Right lobe of liver (tissue), 4 donors: ENCODE data around the gene TBX2.

Source experiments
- POLR2A ChIP-seq: fragments of 450-650 bp; IDR thresholded peaks from one replicate; pipeline ENCODE4 v1.6.1; 2017; ENCODE audit warnings: antibody characterized with exemption, mild to moderate bottlenecking
- TF ChIP-seq, protein P1 (sequence below), 4 donors: fragments of 200-600 bp in 3 of 4; fragments of 450-650 bp in 1 of 4; IDR thresholded peaks; one replicate each; pipeline versions ENCODE4 v1.5.1 to v1.8.0; 2016 to 2022; ENCODE audit warnings: antibody characterized with exemption in 4 of 4, mild to moderate bottlenecking in 2 of 4
- donor health status: DM: no; HTN: no; CAD: no.
- donor health status: DM: no; HTN: no; CAD: no.
- donor health status: DM: no; HTN: yes; CAD: no.

GRCh38 chr17:61362852-61363600, 36.6 kb upstream of the TBX2 start:
- TF ChIP-seq POLR2A = no peak
- TF ChIP-seq, protein P1, sequence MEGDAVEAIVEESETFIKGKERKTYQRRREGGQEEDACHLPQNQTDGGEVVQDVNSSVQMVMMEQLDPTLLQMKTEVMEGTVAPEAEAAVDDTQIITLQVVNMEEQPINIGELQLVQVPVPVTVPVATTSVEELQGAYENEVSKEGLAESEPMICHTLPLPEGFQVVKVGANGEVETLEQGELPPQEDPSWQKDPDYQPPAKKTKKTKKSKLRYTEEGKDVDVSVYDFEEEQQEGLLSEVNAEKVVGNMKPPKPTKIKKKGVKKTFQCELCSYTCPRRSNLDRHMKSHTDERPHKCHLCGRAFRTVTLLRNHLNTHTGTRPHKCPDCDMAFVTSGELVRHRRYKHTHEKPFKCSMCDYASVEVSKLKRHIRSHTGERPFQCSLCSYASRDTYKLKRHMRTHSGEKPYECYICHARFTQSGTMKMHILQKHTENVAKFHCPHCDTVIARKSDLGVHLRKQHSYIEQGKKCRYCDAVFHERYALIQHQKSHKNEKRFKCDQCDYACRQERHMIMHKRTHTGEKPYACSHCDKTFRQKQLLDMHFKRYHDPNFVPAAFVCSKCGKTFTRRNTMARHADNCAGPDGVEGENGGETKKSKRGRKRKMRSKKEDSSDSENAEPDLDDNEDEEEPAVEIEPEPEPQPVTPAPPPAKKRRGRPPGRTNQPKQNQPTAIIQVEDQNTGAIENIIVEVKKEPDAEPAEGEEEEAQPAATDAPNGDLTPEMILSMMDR (IDR thresholded peaks at IDR 0.05) = no peak
